OCI-LY1 (cell line): Measurements from ENCODE around the gene BMP2K.

Experiments
- H2AFZ ChIP-seq: fragments of 200-600 bp; sonication (generic), shearing (Covaris generic); 2 replicates; pipeline ENCODE4 v1.6.0; 2014; ENCODE audit warnings: antibody characterized with exemption, mild to moderate bottlenecking, low read length
- H3F3A ChIP-seq: fragments of 200-600 bp; sonication (generic), shearing (Covaris generic); 2 replicates; pipeline ENCODE4 v1.6.0; 2014; ENCODE audit warnings: mild to moderate bottlenecking, antibody characterized with exemption, low read length, moderate library complexity; ENCODE audit not compliant: insufficient read depth
- H3K27ac ChIP-seq: fragments of 200-600 bp; sonication (generic); 2 replicates; pipeline ENCODE4 v1.5.1; 2014; ENCODE audit warnings: low read length, mixed run types, mild to moderate bottlenecking, low read depth; ENCODE audit not compliant: poor library complexity, severe bottlenecking
- H3K27me3 ChIP-seq: fragments of 200-600 bp; sonication (generic); 2 replicates; pipeline ENCODE4 v1.6.0; 2014; ENCODE audit warnings: antibody characterized with exemption, mild to moderate bottlenecking, low read length, moderate library complexity; ENCODE audit not compliant: insufficient read depth
- H3K36me3 ChIP-seq: fragments of 200-600 bp; sonication (generic); 2 replicates; pipeline ENCODE4 v1.6.1; 2014; ENCODE audit warnings: mild to moderate bottlenecking, antibody characterized with exemption, low read length, moderate library complexity, mixed read lengths; ENCODE audit not compliant: insufficient read depth
- H3K4me1 ChIP-seq: fragments of 200-600 bp; sonication (generic); 2 replicates; pipeline ENCODE4 v1.5.1; 2014; ENCODE audit warnings: mild to moderate bottlenecking, low read length, moderate library complexity; ENCODE audit not compliant: insufficient read depth, severe bottlenecking
- H3K4me2 ChIP-seq: fragments of 200-600 bp; sonication (generic), shearing (Covaris generic); 2 replicates; pipeline ENCODE4 v1.6.1; 2014; ENCODE audit warnings: low read length
- H3K4me3 ChIP-seq: fragments of 200-600 bp; sonication (generic); 2 replicates; pipeline ENCODE4 v1.5.1; 2014; ENCODE audit warnings: low read length, low read depth, mild to moderate bottlenecking, mixed read lengths; ENCODE audit not compliant: poor library complexity, severe bottlenecking
- H3K79me2 ChIP-seq: fragments of 200-600 bp; shearing (Covaris generic); 2 replicates; pipeline ENCODE4 v1.6.1; 2016; ENCODE audit warnings: mixed run types, low read length, mixed read lengths; ENCODE audit not compliant: insufficient read depth
- H3K9ac ChIP-seq: fragments of 200-600 bp; sonication (generic), shearing (Covaris generic); 2 replicates; pipeline ENCODE4 v1.6.1; 2014; ENCODE audit warnings: mild to moderate bottlenecking, low read length, mixed read lengths
- H3K9me2 ChIP-seq: fragments of 200-600 bp; sonication (generic), shearing (Covaris generic); 2 replicates; pipeline ENCODE4 v1.6.1; 2014; ENCODE audit warnings: low read depth, mild to moderate bottlenecking, low read length, mixed read lengths
- H3K9me3 ChIP-seq: fragments of 200-600 bp; shearing (Covaris generic); 2 replicates; pipeline ENCODE4 v1.6.1; 2014; ENCODE audit warnings: low read length, mixed read lengths
- H4K20me1 ChIP-seq: fragments of 200-600 bp; sonication (generic), shearing (Covaris generic); 2 replicates; pipeline ENCODE4 v1.6.0; 2016; ENCODE audit warnings: mild to moderate bottlenecking, low read length; ENCODE audit not compliant: insufficient read depth
- CTCF ChIP-seq: fragments of 200-600 bp; sonication (generic), shearing (Covaris generic); IDR thresholded peaks from 2 replicates; pipeline ENCODE4 v1.5.1; 2017; ENCODE audit warnings: mild to moderate bottlenecking, antibody characterized with exemption, low read length, moderate library complexity, mixed read lengths
- EZH2 ChIP-seq: fragments of 200-600 bp; sonication (generic), shearing (Covaris generic); IDR thresholded peaks from 2 replicates; pipeline ENCODE4 v1.8.0; 2017; ENCODE audit warnings: borderline replicate concordance, mixed run types, mild to moderate bottlenecking, antibody characterized with exemption, low read length, moderate library complexity, mixed read lengths

BMP2K gene

GRCh38 chr4:78899302-78899701 is 123.2 kb downstream of the BMP2K start:
- no peaks in the 10 kb centered on the region for H3K4me1 ChIP-seq
- no peak overlapping the region for H3K4me3 ChIP-seq
- H3K27ac ChIP-seq = no peak overlapping the region
- H3K27me3 ChIP-seq = no peaks in the 10 kb centered on the region
- H2AFZ ChIP-seq = no peak overlapping the region
- H3K9me3 ChIP-seq = no peaks in the 10 kb centered on the region
- TF ChIP-seq CTCF (no peak), EZH2 (no peak)
- H3K79me2 ChIP-seq = no peaks in the 10 kb centered on the region
- no peaks in the 10 kb centered on the region for H3F3A ChIP-seq
- no peak overlapping the region for H3K4me2 ChIP-seq
- no peaks in the 10 kb centered on the region for H3K9me2 ChIP-seq
- peaks cover 11% of the 10 kb centered on the region; the same call in 1 of the 2 replicates for H3K36me3 ChIP-seq
- H3K9ac ChIP-seq = no peak overlapping the region
- H4K20me1 ChIP-seq = no peaks in the 10 kb centered on the region

GRCh38 chr4:78901882-78902281 is 125.7 kb downstream of the BMP2K start:
- H3K79me2 ChIP-seq = no peaks in the 10 kb centered on the region
- 0 out of 2 replicates have a peak, but pooled peaks cover 6% of the 10 kb centered on the region for H3K36me3 ChIP-seq
- TF ChIP-seq EZH2 (no peak), CTCF (no peak)
- no peak overlapping the region for H3K27ac ChIP-seq
- no peak overlapping the region for H3K4me2 ChIP-seq
- no peaks in the 10 kb centered on the region for H3F3A ChIP-seq
- H3K27me3 ChIP-seq = no peaks in the 10 kb centered on the region
- H3K9me3 ChIP-seq = no peaks in the 10 kb centered on the region
- H3K4me3 ChIP-seq = no peak overlapping the region
- H4K20me1 ChIP-seq = no peaks in the 10 kb centered on the region
- no peaks in the 10 kb centered on the region for H3K9me2 ChIP-seq
- no peak overlapping the region for H2AFZ ChIP-seq
- H3K4me1 ChIP-seq = no peaks in the 10 kb centered on the region
- H3K9ac ChIP-seq = no peak overlapping the region

- no peak overlapping the region for H2AFZ ChIP-seq
- no peaks in the 10 kb centered on the region for H3K9me3 ChIP-seq
- H3F3A ChIP-seq = no peaks in the 10 kb centered on the region
- H3K9ac ChIP-seq = no peak overlapping the region
- H4K20me1 ChIP-seq = no peaks in the 10 kb centered on the region
- H3K4me3 ChIP-seq = no peak overlapping the region
- H3K4me1 ChIP-seq = no peaks in the 10 kb centered on the region
- H3K27ac ChIP-seq = no peak overlapping the region
- H3K36me3 ChIP-seq = 0 out of 2 replicates have a peak, but pooled peaks cover 6% of the 10 kb centered on the region
- H3K79me2 ChIP-seq = no peaks in the 10 kb centered on the region; the same call in 1 of the 2 replicates
- H3K9me2 ChIP-seq = no peaks in the 10 kb centered on the region
- TF ChIP-seq CTCF (no peak), EZH2 (no peak)
- no peaks in the 10 kb centered on the region for H3K27me3 ChIP-seq
- no peak overlapping the region for H3K4me2 ChIP-seq
These were observed 126.1 kb downstream of the BMP2K start for GRCh38 chr4:78902298-78902697.
